Natural killer cell (primary cell): ENCODE results near the gene CDC42BPA. TPM values are rescaled to one million over a fixed set of nuclear protein-coding genes. Genes with fewer than 3 reads are reported as not detected.

Experiments
- ATAC-seq, 3 donors: fragments of 150-1000 bp in 2 of 3; fragments of 200-7000 bp in 1 of 3; cut with Tn5 transposase; 1 replicate in 1 of 3; 2 replicates in 2 of 3; pipeline ENCODE4 v1.10.0; 2021; ENCODE audit warnings: mild to moderate bottlenecking in 2 of 3, moderate library complexity in 2 of 3
- DNase-seq, 2 donors: peaks; one replicate each; pipeline versions ENCODE4 v3.0.0 to v3.0.0-alpha.2; 2013 to 2021; ENCODE audit warnings: mixed read lengths in 1 of 2
- H3K27ac ChIP-seq: one replicate; pipeline ENCODE4 v1.5.1; 2013; ENCODE audit warnings: mild to moderate bottlenecking, low read length
- H3K27me3 ChIP-seq: one replicate; pipeline ENCODE4 v1.6.1; 2013; ENCODE audit warnings: low read length; ENCODE audit not compliant: control insufficient read depth, insufficient read depth
- H3K36me3 ChIP-seq: one replicate; pipeline ENCODE4 v1.6.1; 2013; ENCODE audit warnings: low read length; ENCODE audit not compliant: control insufficient read depth, insufficient read depth
- H3K4me1 ChIP-seq: one replicate; pipeline ENCODE4 v1.6.1; 2013; ENCODE audit warnings: low read length; ENCODE audit not compliant: control insufficient read depth, insufficient read depth
- H3K4me3 ChIP-seq: one replicate; pipeline ENCODE4 v1.5.1; 2013; ENCODE audit warnings: low read length
- H3K9me3 ChIP-seq: one replicate; pipeline ENCODE4 v1.6.1; 2013; ENCODE audit warnings: low read length; ENCODE audit not compliant: control insufficient read depth, insufficient read depth
- H3K27ac Mint-ChIP-seq, 2 donors: one replicate each; pipeline ENCODE4 v1.8.0; 2022; ENCODE audit warnings: mild to moderate bottlenecking in 2 of 2, mixed read lengths in 2 of 2, moderate library complexity in 1 of 2
- H3K27me3 Mint-ChIP-seq, 2 donors: one replicate each; pipeline ENCODE4 v1.8.0; 2022; ENCODE audit warnings: low read depth in 2 of 2, mixed read lengths in 2 of 2
- H3K36me3 Mint-ChIP-seq: one replicate; pipeline ENCODE4 v1.8.0; 2022; ENCODE audit warnings: mixed read lengths
- H3K4me1 Mint-ChIP-seq, 2 donors: one replicate each; pipeline ENCODE4 v1.8.0; 2022; ENCODE audit warnings: mixed read lengths in 2 of 2
- H3K4me3 Mint-ChIP-seq: one replicate; pipeline ENCODE4 v1.8.0; 2022; ENCODE audit warnings: mild to moderate bottlenecking, moderate library complexity, mixed read lengths
- H3K9me3 Mint-ChIP-seq, 2 donors: one replicate each; pipeline ENCODE4 v1.8.0; 2022; ENCODE audit warnings: mixed read lengths in 2 of 2
- WGBS: methylation state at CpG from one replicate; pipeline ENCODE4 v1.1.7; 2013; ENCODE audit warnings: missing lambda C conversion rate; ENCODE audit not compliant: insufficient coverage; 5-methylcytosine and 5-hydroxymethylcytosine counted together
- intact Hi-C: fragments of 100-400 bp; cut with micrococcal nuclease; formaldehyde crosslinking; loops from one replicate; pipeline ENCODE4 v1.14.2; 2022
- total RNA-seq, 4 donors: library from RNA; stranded (reverse); fragments of 120-200 nt in 1 of 4; gene quantifications; one replicate each; pipeline versions ENCODE4 v1.2.3 to v1.2.4, GENCODE V29; 2013 to 2022
- TF ChIP-seq, protein P1 (sequence below): fragments of 200-600 bp; IDR thresholded peaks from one replicate; pipeline ENCODE4 v1.8.0; 2022; ENCODE audit warnings: antibody characterized with exemption

The CDC42BPA gene
- total RNA-seq, 3 donors from 2014 or later (not counting 1 experiment from before 2014, with no cell fraction given) = 0.14 to 2.4 (median 0.77) TPM

- no peaks in the 10 kb centered on the region for H3K27me3 ChIP-seq
- no peak for DNase-seq
- TF ChIP-seq, protein P1, sequence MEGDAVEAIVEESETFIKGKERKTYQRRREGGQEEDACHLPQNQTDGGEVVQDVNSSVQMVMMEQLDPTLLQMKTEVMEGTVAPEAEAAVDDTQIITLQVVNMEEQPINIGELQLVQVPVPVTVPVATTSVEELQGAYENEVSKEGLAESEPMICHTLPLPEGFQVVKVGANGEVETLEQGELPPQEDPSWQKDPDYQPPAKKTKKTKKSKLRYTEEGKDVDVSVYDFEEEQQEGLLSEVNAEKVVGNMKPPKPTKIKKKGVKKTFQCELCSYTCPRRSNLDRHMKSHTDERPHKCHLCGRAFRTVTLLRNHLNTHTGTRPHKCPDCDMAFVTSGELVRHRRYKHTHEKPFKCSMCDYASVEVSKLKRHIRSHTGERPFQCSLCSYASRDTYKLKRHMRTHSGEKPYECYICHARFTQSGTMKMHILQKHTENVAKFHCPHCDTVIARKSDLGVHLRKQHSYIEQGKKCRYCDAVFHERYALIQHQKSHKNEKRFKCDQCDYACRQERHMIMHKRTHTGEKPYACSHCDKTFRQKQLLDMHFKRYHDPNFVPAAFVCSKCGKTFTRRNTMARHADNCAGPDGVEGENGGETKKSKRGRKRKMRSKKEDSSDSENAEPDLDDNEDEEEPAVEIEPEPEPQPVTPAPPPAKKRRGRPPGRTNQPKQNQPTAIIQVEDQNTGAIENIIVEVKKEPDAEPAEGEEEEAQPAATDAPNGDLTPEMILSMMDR = no peak
- Mint-ChIP-seq H3K27ac (no peak overlapping the region), H3K9me3 (no peaks in the 10 kb centered on the region), H3K27me3 (peaks cover 0 to 4% of the 10 kb centered on the region in 2 donors), H3K36me3 (no peaks in the 10 kb centered on the region), H3K4me1 (no peaks in the 10 kb centered on the region), H3K4me3 (no peak overlapping the region)
- ATAC-seq = no peak
- no peaks in the 10 kb centered on the region for H3K4me1 ChIP-seq
- WGBS = 94% methylated on average over 6 of the region's 6 CpGs
- no peaks in the 10 kb centered on the region for H3K36me3 ChIP-seq
- H3K27ac ChIP-seq = no peak overlapping the region
- H3K9me3 ChIP-seq = no peaks in the 10 kb centered on the region
- intact Hi-C loops = no loop called here
- no peak overlapping the region for H3K4me3 ChIP-seq
These were observed 72.5 kb downstream of the CDC42BPA start for GRCh38 chr1:227245613-227246320.

GRCh38 chr1:227244339-227245118, 73.8 kb downstream of the CDC42BPA start:
- H3K4me1 Mint-ChIP-seq = no peaks in the 10 kb centered on the region
- no peaks in the 10 kb centered on the region for H3K36me3 ChIP-seq
- no peak overlapping the region for H3K4me3 Mint-ChIP-seq

GRCh38 chr1:227242811-227243682, 75.2 kb downstream of the CDC42BPA start:
- Histone ChIP-seq H3K4me3 (no peak overlapping the region), H3K27ac (no peak overlapping the region), H3K9me3 (no peaks in the 10 kb centered on the region), H3K27me3 (no peaks in the 10 kb centered on the region), H3K4me1 (no peaks in the 10 kb centered on the region), H3K36me3 (no peaks in the 10 kb centered on the region)
- no peak for DNase-seq
- TF ChIP-seq, protein P1 = no peak
- H3K9me3 Mint-ChIP-seq = no peaks in the 10 kb centered on the region
- no peak overlapping the region for H3K4me3 Mint-ChIP-seq
- peaks cover 9% of the 10 kb centered on the region in 2 donors for H3K27me3 Mint-ChIP-seq
- no peaks in the 10 kb centered on the region for H3K36me3 Mint-ChIP-seq
- H3K27ac Mint-ChIP-seq = no peak overlapping the region
- ATAC-seq = no peak
- H3K4me1 Mint-ChIP-seq = no peaks in the 10 kb centered on the region
- intact Hi-C loops = no loop called here
- WGBS = 100% methylated on average over 2 of the region's 2 CpGs

More at GRCh38 chr1:227244339-227245118, 73.8 kb downstream of the CDC42BPA start:
- H3K27me3 Mint-ChIP-seq = peaks cover 0 to 4% of the 10 kb centered on the region in 2 donors
- no peaks in the 10 kb centered on the region for H3K9me3 Mint-ChIP-seq
- WGBS = 83% methylated on average over 2 of the region's 2 CpGs
- H3K9me3 ChIP-seq = no peaks in the 10 kb centered on the region
- DNase-seq (no peak), ATAC-seq (no peak)
- H3K27ac Mint-ChIP-seq = no peak overlapping the region
- no peaks in the 10 kb centered on the region for H3K27me3 ChIP-seq
- TF ChIP-seq, protein P1 = no peak
- intact Hi-C loops = no loop called here
- no peaks in the 10 kb centered on the region for H3K4me1 ChIP-seq
- H3K36me3 Mint-ChIP-seq = no peaks in the 10 kb centered on the region
- no peak overlapping the region for H3K27ac ChIP-seq
- no peak overlapping the region for H3K4me3 ChIP-seq
